Measurements from ENCODE around the gene SUPT3H. TPM values are rescaled to one million over a fixed set of nuclear protein-coding genes. Genes with fewer than 3 reads are reported as not detected.

The SUPT3H gene
- total RNA-seq, 1 donor from 2014 or later: 13.3 TPM

- no peak for TF ChIP-seq CTCF (IDR thresholded peaks at IDR 0.05)
- no peak for DNase-seq (ENCODE audit: low spot score)
- Mint-ChIP-seq H3K27me3 (ENCODE audit: low read depth) (no peaks in the 10 kb centered on the region), H3K4me1 (ENCODE audit: low read depth) (peaks cover 8% of the 10 kb centered on the region), H3K36me3 (ENCODE audit: low read depth) (peaks cover 3% of the 10 kb centered on the region), H3K27ac (ENCODE audit: unreplicated experiment) (no peak overlapping the region), H3K9me3 (ENCODE audit: low read depth) (no peaks in the 10 kb centered on the region), H3K4me3 (ENCODE audit: unreplicated experiment) (no peak overlapping the region)
Observed at GRCh38 chr6:44956396-44956795, 421.3 kb downstream of the SUPT3H start.

GRCh38 chr6:44955145-44955544, 422.6 kb downstream of the SUPT3H start:
- Mint-ChIP-seq H3K9me3 (ENCODE audit: low read depth) (peaks cover 2% of the 10 kb centered on the region), H3K4me3 (ENCODE audit: unreplicated experiment) (no peak overlapping the region)

GRCh38 chr6:44954281-44954680, 423.5 kb downstream of the SUPT3H start:
- Mint-ChIP-seq H3K9me3 (ENCODE audit: low read depth) (peaks cover 9% of the 10 kb centered on the region), H3K4me3 (ENCODE audit: unreplicated experiment) (no peak overlapping the region), H3K36me3 (ENCODE audit: low read depth) (peaks cover 10% of the 10 kb centered on the region), H3K27me3 (ENCODE audit: low read depth) (no peaks in the 10 kb centered on the region), H3K4me1 (ENCODE audit: low read depth) (peaks cover 4% of the 10 kb centered on the region), H3K27ac (ENCODE audit: unreplicated experiment) (no peak overlapping the region)
- TF ChIP-seq CTCF (IDR thresholded peaks at IDR 0.05): no peak
- no peak for DNase-seq (ENCODE audit: low spot score)

More at GRCh38 chr6:44955145-44955544, 422.6 kb downstream of the SUPT3H start:
- no peak for DNase-seq (ENCODE audit: low spot score)
- Mint-ChIP-seq H3K27me3 (ENCODE audit: low read depth) (no peaks in the 10 kb centered on the region), H3K27ac (ENCODE audit: unreplicated experiment) (no peak overlapping the region), H3K36me3 (ENCODE audit: low read depth) (peaks cover 2% of the 10 kb centered on the region), H3K4me1 (ENCODE audit: low read depth) (peaks cover 4% of the 10 kb centered on the region)
- TF ChIP-seq CTCF (IDR thresholded peaks at IDR 0.05): no peak

DNA sequence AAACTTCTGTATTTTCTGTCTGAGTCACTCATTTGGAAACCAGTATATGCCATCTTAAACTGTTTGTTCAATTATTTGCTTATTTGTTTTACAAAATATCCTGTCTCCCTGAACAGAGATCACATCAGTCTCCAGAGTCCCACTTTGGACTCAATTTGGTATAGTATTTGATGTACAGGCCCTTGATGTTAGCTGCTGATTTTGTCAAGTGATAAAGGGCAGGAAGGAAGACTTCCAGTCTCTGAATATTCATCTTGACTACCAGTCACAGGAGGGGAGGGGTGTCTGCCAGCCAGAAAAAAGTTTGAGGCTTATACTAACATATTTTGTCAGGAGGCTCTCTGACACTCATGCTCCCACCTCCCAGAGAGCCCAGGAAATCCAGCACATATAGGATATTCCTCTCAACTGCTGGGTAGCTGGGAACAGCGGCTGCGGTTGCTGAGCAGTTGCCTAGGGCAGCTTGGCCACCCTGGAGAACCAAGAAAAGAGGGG, 426.4 kb downstream of the SUPT3H start:
- no peak for TF ChIP-seq CTCF (IDR thresholded peaks at IDR 0.05)
- Mint-ChIP-seq H3K27ac (ENCODE audit: unreplicated experiment) (no peak overlapping the region), H3K9me3 (ENCODE audit: low read depth) (peaks cover 17% of the 10 kb centered on the region), H3K36me3 (ENCODE audit: low read depth) (peaks cover 21% of the 10 kb centered on the region), H3K4me1 (ENCODE audit: low read depth) (no peaks in the 10 kb centered on the region), H3K4me3 (ENCODE audit: unreplicated experiment) (no peak overlapping the region), H3K27me3 (ENCODE audit: low read depth) (no peaks in the 10 kb centered on the region)
- DNase-seq (ENCODE audit: low spot score): no peak

- peaks cover 27% of the 10 kb centered on the region for H3K9me3 Mint-ChIP-seq (ENCODE audit: low read depth)
- H3K4me3 Mint-ChIP-seq (ENCODE audit: unreplicated experiment): no peak overlapping the region
- no peaks in the 10 kb centered on the region for H3K27me3 Mint-ChIP-seq (ENCODE audit: low read depth)
- H3K27ac Mint-ChIP-seq (ENCODE audit: unreplicated experiment): no peak overlapping the region
- TF ChIP-seq CTCF (IDR thresholded peaks at IDR 0.05): no peak
- no peaks in the 10 kb centered on the region for H3K4me1 Mint-ChIP-seq (ENCODE audit: low read depth)
- peaks cover 26% of the 10 kb centered on the region for H3K36me3 Mint-ChIP-seq (ENCODE audit: low read depth)
- no peak for DNase-seq (ENCODE audit: low spot score)
Observed at GRCh38 chr6:44949596-44950201, 428.0 kb downstream of the SUPT3H start.

Measured in chondrocyte (in vitro differentiated cells).